Stimulated activated CD8-positive, alpha-beta memory T cell treated with anti-CD3 and anti-CD28 coated beads, Interleukin-2, amount 100 ng/mL, for 48 hours (primary cell): ENCODE measurements around the gene KDM4B.
"Not testable (repeated sequence)": the region's sequence is repeated elsewhere in the genome, so short reads cannot be mapped to it uniquely, and the experiment has no call there.

Experiments
- DNase-seq, 2 donors: peaks; one replicate each; pipeline ENCODE4 v3.0.0-alpha.2; 2020; ENCODE audit warnings: low read depth in 2 of 2

KDM4B gene

GRCh38 chr19:5147074-5147977 lies 178.4 kb downstream of the KDM4B start:
- DNase-seq: no peak

GRCh38 chr19:5147978-5148793 lies 179.3 kb downstream of the KDM4B start:
- no peak for DNase-seq

- DNase-seq: no peak
Observed at GRCh38 chr19:5148794-5149190, 179.9 kb downstream of the KDM4B start.

GRCh38 chr19:5149508-5149907 lies 180.6 kb downstream of the KDM4B start:
- DNase-seq: no peak

- no peak for DNase-seq
Observed at GRCh38 chr19:5149932-5150901, 181.3 kb downstream of the KDM4B start.

GRCh38 chr19:5150902-5151741 lies 182.2 kb downstream of the KDM4B start:
- DNase-seq: no peak

- DNase-seq: no peak
Observed at GRCh38 chr19:5152013-5152763, 183.3 kb downstream of the KDM4B start.

- no peak for DNase-seq
Observed at GRCh38 chr19:5152767-5153532, 184.0 kb downstream of the KDM4B start.

GRCh38 chr19:5153601-5154128 lies 184.8 kb downstream of the KDM4B start:
- DNase-seq: no peak

GRCh38 chr19:5154129-5154798 lies 185.4 kb downstream of the KDM4B start:
- DNase-seq: peak in 1 of 2 donors; percentile 45

GRCh38 chr19:5154799-5155426 lies 186.0 kb downstream of the KDM4B start:
- DNase-seq: no peak

- DNase-seq: no peak
Observed at GRCh38 chr19:5155586-5156210, 186.8 kb downstream of the KDM4B start.

GRCh38 chr19:5156231-5156986 lies 187.5 kb downstream of the KDM4B start:
- DNase-seq: no peak

GRCh38 chr19:5157186-5157585 lies 188.3 kb downstream of the KDM4B start:
- DNase-seq: no peak

- not testable (repeated sequence) for DNase-seq
Observed at GRCh38 chr19:5158549-5159134, 189.7 kb downstream of the KDM4B start.

GRCh38 chr19:5160158-5160795 lies 191.4 kb downstream of the KDM4B start:
- not testable (repeated sequence) for DNase-seq
